HG03442 (cell line): ENCODE results near the gene SORCS2.

Source experiments
- ATAC-seq: cut with Tn5 transposase; IDR thresholded peaks from one replicate; pipeline ENCODE4 v1.9.1; 2021; ENCODE audit warnings: mild to moderate bottlenecking, moderate library complexity; ENCODE audit not compliant: unreplicated experiment

The SORCS2 gene

DNA sequence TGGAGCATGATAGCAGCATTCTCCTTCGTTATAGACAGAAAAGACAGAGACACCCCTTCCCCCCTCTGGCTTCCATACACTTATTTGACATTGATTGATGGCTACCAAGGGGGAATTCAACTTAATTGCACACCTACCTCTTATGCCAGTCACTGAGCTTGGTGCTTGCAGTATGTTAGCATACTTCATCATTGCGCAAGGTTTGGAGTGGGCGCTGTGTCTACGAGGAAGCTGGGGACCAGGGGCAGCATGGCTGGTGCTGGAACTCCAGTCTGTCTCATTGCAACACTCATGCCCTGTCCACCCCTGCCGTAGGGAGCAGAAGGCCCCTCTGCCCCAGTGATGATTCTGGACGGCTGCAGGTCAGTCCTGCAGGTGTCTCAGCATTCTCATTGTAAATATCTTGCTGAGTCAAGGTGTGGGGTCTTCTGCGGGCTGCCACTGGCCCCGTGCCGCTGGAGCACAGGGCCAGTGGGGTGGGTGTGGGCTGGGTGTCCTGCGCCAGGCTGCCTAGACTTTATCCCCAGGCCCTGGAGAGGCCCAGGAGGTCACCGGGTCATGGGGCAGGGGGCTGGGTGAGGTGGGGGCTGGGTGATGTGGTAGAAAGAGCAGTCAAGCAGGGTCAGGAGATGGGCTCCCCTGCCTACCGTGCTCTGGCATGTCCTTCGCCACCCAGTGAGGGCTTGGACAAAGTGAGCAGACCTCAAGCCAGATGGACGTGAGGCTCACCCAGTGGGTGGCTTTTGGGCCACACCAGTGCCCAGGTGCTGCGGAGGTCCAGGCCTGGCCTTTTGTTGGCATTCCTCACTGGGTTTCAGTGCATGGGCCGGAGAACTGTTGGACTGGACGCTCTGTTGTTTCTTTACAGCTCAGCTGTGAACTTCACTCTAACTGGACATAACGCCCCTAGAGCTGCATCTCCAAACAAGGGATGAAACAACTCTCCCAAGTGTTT is 156.9 kb downstream of the SORCS2 start:
- ATAC-seq: no peak

DNA sequence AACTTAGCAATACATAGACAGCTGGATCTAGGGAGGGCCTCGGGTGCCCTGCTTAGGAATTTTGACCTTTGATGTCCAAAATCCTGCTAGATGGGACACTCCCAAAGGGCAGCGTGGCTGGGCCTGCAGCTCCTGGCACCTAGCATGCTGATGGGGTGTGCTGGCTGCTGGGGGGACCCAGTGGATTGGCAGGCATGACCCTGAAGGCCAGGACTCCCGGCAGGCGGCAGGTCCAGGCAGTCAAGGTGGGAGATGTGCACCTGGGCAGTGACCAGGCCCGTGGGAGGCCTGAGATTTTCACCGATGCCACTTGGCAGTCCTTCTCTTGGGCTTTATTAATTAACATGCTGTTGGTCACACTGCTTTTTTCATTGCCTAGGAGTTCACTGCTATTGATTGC is 158.1 kb downstream of the SORCS2 start:
- ATAC-seq: no peak

DNA sequence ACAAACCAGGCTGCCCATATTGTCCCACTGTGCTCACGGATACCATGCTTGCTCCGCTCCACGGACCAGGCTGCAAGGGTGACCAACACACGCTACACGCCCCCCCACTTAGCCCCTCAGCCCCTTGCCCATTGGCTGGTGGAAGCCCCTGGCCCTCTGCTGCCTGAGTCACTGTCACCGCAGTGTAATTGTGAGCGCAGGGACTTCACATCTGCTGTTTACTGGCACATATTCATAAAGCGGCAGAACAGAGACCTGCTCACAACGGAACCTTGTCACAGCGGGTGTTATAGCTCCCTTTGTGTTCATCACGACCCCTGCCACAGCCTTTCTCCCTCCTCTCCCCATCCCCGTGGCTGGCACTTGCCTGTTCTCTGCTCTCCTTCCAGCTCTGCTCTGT is 158.7 kb downstream of the SORCS2 start:
- ATAC-seq: no peak

- no peak for ATAC-seq
Measured at GRCh38 chr4:7352486-7352885, 160.1 kb downstream of the SORCS2 start.

DNA sequence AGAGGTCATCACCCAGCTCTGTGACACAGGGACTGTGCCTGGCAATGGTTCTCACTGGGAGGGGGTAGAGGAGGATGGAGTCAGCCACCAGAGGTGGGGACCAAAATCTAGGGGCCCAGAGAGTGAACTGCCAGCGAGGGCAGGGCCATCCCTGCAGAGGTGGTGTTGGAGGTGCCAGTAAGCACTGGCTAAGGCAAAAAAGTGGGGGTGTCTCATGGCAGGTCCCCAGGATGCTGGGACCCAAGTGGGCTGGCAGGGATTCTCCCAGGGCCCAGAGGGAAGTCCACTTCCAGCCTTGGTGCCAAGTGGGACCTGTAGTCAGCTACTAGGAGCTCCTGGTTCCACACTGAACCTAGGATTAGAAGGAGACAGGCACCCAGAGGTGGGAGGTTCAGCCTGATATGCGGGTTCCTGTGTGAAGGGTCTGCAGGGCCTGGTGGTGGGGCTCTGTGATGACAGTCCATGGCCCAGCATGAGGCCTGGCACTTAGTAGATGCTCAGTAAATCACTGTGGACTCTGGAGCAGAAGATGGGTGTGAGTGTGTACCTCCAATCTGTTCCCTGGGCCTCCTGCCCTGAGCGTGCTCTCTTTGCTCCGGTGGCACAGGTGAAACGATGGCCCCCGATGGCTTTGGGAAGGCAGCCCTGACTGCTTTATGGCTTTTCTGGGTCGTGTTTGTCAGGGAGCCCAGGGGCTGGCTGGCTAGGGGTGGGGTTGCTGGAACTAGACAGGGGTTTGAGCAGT is 160.9 kb downstream of the SORCS2 start:
- no peak for ATAC-seq

- ATAC-seq: no peak
Measured at GRCh38 chr4:7353846-7354610, 161.7 kb downstream of the SORCS2 start.

DNA sequence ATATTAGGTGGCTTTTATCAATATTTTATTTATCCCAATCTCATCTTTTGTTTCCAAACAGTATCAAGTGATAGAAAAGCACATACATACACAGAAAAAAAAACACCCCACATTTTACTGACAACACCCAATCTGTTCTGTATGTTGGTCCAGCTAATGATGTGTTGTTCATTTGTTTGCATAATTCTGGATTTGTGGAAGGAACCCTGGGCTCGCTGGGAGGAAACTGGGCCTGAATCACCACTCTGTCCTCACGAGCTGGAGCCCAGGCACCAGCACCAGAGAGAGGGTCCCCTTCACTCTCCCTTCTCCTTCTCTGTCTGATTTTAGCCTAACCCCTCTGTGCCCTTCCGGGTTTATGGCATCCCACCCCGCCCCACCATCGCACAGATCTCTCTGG is 162.6 kb downstream of the SORCS2 start:
- ATAC-seq: no peak

- ATAC-seq: no peak
Measured at GRCh38 chr4:7355795-7356194, 163.5 kb downstream of the SORCS2 start.

DNA sequence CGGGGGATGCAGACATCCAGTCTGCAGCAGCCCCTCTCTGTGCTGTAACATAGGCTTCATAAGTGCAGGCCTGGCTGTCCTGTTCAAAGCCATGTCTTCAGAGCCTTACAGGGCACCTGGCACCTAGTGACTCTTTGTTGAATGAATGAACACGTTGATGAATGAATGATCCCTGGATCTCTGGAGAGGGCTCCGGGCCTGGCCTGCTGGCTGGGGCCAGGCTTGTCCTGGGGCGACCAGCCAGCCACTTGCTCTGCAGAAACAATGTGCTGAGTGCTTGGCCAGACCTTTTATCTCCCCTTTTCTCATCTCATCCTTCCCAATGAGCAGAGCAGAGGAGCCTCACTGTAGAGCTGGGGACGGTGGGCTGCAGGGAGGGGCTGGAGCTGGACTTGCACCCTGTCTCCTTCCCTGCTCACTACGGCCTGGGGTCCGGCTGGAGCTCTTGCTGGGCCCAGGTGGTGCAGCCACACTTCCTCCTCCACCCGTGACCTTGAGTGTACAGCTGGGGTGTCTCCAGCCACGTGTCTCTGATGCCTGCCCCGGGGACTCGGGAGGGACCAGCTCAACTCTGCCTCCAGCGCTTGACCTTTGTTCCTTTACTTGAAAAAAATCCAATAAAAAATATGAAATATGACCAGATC is 164.5 kb downstream of the SORCS2 start:
- no peak for ATAC-seq

DNA sequence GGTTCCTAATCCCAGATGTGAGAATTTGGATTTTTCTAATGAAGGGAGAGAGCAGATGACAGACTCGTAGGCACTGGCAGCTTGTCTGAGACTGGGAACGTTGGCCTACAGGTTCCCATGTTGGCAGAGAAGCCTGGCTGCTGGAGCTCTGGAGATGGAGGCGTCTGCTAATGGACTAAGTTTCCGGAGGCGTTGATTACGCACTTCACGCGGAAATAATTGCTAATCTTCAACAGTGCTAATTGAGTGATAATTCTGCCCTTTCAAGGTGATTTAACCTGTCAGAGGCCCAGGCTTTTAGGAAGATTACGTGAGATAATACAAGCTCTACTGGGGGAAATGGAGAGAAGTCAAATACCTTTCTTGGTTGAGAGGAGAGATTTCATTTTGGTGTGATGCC is 165.0 kb downstream of the SORCS2 start:
- no peak for ATAC-seq

DNA sequence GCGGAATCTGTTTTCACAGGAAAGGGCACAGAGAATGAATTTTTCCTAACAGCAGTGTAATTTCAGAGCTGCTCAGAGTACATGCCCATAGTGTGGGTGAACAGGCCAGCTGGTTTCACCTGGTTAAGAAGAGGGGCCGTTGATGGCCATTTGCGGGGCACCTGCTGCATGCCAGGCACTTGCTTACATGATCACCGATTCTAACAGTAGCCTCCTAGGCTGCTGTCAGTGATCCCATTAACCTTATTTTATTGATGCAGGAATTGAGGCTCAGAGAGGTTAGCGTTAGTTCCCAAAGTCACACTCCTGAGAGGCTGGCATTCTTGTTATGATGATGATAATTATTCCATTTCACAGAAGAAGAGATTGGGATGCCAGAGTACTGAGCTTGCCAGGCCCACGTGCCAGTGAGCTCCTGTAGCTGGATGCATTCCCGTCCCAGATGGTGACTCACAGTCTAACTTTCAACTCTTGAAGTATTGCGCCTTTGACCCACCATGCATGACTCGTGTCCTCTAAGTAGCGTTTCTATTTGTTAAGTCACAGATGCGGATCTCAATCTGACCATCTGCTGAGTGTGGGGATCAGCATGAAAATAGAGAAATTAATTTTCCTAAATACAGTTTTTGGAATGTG is 165.9 kb downstream of the SORCS2 start:
- no peak for ATAC-seq

DNA sequence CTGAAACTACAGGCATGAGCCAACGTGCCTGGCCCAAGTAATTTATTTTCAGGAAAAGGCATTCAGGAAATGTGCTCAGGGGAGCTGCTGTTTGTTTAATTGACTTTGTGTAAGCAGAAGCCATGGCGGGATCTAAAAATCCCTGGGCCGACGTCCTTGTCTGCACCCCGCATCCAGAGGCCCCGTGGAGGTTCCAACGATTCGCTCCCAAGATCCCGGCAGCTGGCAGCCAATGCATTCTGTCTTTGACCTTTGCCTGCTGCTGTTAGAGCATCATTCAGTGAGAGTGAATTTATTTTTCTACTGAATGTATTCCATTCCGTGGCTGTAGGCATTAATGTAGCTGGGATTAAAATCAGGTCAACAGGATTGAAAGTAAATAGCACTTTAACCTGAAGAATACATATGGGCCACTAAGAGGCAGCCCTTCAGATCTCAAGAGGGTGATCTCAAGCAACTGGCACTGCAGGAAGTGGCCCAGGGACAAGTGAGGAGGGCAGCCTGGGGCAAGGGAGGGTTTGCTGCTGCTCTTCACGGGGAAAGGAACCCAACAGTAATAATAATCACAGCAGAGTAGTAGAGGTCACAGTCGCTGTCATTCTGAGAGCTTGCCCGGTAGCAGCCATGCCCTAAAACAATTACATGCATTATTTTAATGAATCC is 167.2 kb downstream of the SORCS2 start:
- no peak for ATAC-seq

- no peak for ATAC-seq
Measured at GRCh38 chr4:7360806-7361205, 168.5 kb downstream of the SORCS2 start.

GRCh38 chr4:7361280-7361895 is 169.1 kb downstream of the SORCS2 start:
- ATAC-seq: no peak

GRCh38 chr4:7362341-7362740 is 170.0 kb downstream of the SORCS2 start:
- ATAC-seq: no peak

GRCh38 chr4:7362862-7363430 is 170.6 kb downstream of the SORCS2 start:
- ATAC-seq: no peak

- no peak for ATAC-seq
Measured at GRCh38 chr4:7364979-7365378, 172.6 kb downstream of the SORCS2 start.

GRCh38 chr4:7365462-7366179 is 173.3 kb downstream of the SORCS2 start:
- ATAC-seq: no peak
